CD4-positive, alpha-beta T cell (primary cell): ENCODE results near the gene COX19. TPM values are rescaled to one million over a fixed set of nuclear protein-coding genes. Genes with fewer than 3 reads are reported as not detected.
"Not testable (repeated sequence)": the region's sequence is repeated elsewhere in the genome, so short reads cannot be mapped to it uniquely, and the experiment has no call there.

Experiments
- ATAC-seq: fragments of 200-7000 bp; cut with Tn5 transposase; one replicate; pipeline ENCODE4 v1.10.0; 2022; ENCODE audit warnings: mild to moderate bottlenecking; ENCODE audit not compliant: poor library complexity
- CTCF ChIA-PET: fragments of 350-600 bp; sonication (Branson Sonifier 250); formaldehyde crosslinking; loops from one replicate; lab custom pipeline; 2021; ENCODE audit warnings: antibody characterized with exemption, inconsistent platforms; lab: Charles Lee
- POLR2A ChIA-PET: fragments of 350-600 bp; sonication (Branson Sonifier 250); formaldehyde crosslinking; loops from one replicate; lab custom pipeline; 2021; ENCODE audit warnings: antibody characterized with exemption, inconsistent platforms; lab: Charles Lee
- DNase-seq, 14 experiments: peaks; one replicate each; pipeline ENCODE4 v3.0.0-alpha.2; 2013 to 2020; ENCODE audit warnings: mixed read lengths in 2 of 14
- H3K27ac ChIP-seq, 2 donors: one replicate each; pipeline versions ENCODE4 v1.5.1 to v1.7.0; 2013; ENCODE audit warnings: low read length in 2 of 2, low read depth in 1 of 2, mild to moderate bottlenecking in 1 of 2
- H3K27me3 ChIP-seq, 2 experiments: 1 replicate in 1 of 2; 2 replicates in 1 of 2; pipeline versions ENCODE4 v1.6.1 to v1.7.0; 2013; ENCODE audit warnings: low read length in 2 of 2, control low read depth in 1 of 2, mild to moderate bottlenecking in 1 of 2, moderate library complexity in 1 of 2; ENCODE audit not compliant: insufficient read depth in 2 of 2, control insufficient read depth in 1 of 2
- H3K36me3 ChIP-seq: one replicate; pipeline ENCODE4 v1.6.1; 2013; ENCODE audit warnings: low read length, control low read depth; ENCODE audit not compliant: insufficient read depth
- H3K4me1 ChIP-seq: one replicate; pipeline ENCODE4 v1.6.1; 2013; ENCODE audit warnings: low read length, control low read depth; ENCODE audit not compliant: insufficient read depth
- H3K4me3 ChIP-seq: one replicate; pipeline ENCODE4 v1.5.1; 2013; ENCODE audit warnings: mild to moderate bottlenecking, low read length, moderate library complexity
- H3K9me3 ChIP-seq, 2 experiments: 1 replicate in 1 of 2; 2 replicates in 1 of 2; pipeline versions ENCODE4 v1.6.1 to v1.7.0; 2013; ENCODE audit warnings: low read length in 2 of 2, mild to moderate bottlenecking in 2 of 2, control low read depth in 1 of 2, moderate library complexity in 1 of 2; ENCODE audit not compliant: control insufficient read depth in 1 of 2, insufficient read depth in 1 of 2
- H3K27ac Mint-ChIP-seq: one replicate; pipeline ENCODE4 v1.8.0; 2020; ENCODE audit warnings: mixed read lengths
- H3K27me3 Mint-ChIP-seq: one replicate; pipeline ENCODE4 v1.8.0; 2021; ENCODE audit warnings: mixed read lengths
- H3K36me3 Mint-ChIP-seq: one replicate; pipeline ENCODE4 v1.8.0; 2021; ENCODE audit warnings: low read depth, mixed read lengths
- H3K4me1 Mint-ChIP-seq: one replicate; pipeline ENCODE4 v1.8.0; 2021; ENCODE audit warnings: low read depth, mixed read lengths
- H3K4me3 Mint-ChIP-seq: one replicate; pipeline ENCODE4 v1.8.0; 2020; ENCODE audit warnings: mild to moderate bottlenecking, mixed read lengths
- H3K9me3 Mint-ChIP-seq: one replicate; pipeline ENCODE4 v1.8.0; 2020; ENCODE audit warnings: mixed read lengths
- intact Hi-C, 2 experiments: fragments of 100-400 bp; cut with DNase I in 1 of 2; cut with micrococcal nuclease in 1 of 2; formaldehyde crosslinking; loops; one replicate each; pipeline versions ENCODE4 v1.15.1 to v1.9.0; 2023 to 2025; cut with DNase I, micrococcal nuclease
- total RNA-seq, 174 experiments: library from RNA in 2 of 174; stranded (reverse) in 2 of 174; gene quantifications; one replicate each; pipeline ENCODE4 v1.2.3 and lab custom pipeline; 2021 to 2026
- TF ChIP-seq, protein P1 (sequence below): fragments of 200-600 bp; IDR thresholded peaks from one replicate; pipeline ENCODE4 v1.8.0; 2022; ENCODE audit warnings: antibody characterized with exemption, mild to moderate bottlenecking

Gene COX19
- total RNA-seq, 2 experiments from 2014 or later = 47.7 to 51.8 TPM

- TF ChIP-seq, protein P1, sequence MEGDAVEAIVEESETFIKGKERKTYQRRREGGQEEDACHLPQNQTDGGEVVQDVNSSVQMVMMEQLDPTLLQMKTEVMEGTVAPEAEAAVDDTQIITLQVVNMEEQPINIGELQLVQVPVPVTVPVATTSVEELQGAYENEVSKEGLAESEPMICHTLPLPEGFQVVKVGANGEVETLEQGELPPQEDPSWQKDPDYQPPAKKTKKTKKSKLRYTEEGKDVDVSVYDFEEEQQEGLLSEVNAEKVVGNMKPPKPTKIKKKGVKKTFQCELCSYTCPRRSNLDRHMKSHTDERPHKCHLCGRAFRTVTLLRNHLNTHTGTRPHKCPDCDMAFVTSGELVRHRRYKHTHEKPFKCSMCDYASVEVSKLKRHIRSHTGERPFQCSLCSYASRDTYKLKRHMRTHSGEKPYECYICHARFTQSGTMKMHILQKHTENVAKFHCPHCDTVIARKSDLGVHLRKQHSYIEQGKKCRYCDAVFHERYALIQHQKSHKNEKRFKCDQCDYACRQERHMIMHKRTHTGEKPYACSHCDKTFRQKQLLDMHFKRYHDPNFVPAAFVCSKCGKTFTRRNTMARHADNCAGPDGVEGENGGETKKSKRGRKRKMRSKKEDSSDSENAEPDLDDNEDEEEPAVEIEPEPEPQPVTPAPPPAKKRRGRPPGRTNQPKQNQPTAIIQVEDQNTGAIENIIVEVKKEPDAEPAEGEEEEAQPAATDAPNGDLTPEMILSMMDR = no peak
- Histone ChIP-seq H3K36me3 (no peaks in the 10 kb centered on the region), H3K9me3 (peaks cover 0 to 3% of the 10 kb centered on the region in 2 experiments), H3K27ac (no peak overlapping the region), H3K4me3 (no peak overlapping the region), H3K4me1 (no peaks in the 10 kb centered on the region), H3K27me3 (no peaks in the 10 kb centered on the region)
- no peak for DNase-seq
- Mint-ChIP-seq H3K36me3 (no peaks in the 10 kb centered on the region), H3K27ac (no peak overlapping the region), H3K4me3 (no peak overlapping the region), H3K4me1 (no peaks in the 10 kb centered on the region), H3K27me3 (peaks cover 5% of the 10 kb centered on the region), H3K9me3 (no peaks in the 10 kb centered on the region)
- intact Hi-C loops = no loop called here
- POLR2A ChIA-PET = no interaction called here
- ATAC-seq = no peak
- CTCF ChIA-PET = no interaction called here
Measured at GRCh38 chr7:945147-945555, 30.2 kb downstream of the COX19 start.

GRCh38 chr7:944744-945143 is 30.6 kb downstream of the COX19 start:
- Histone ChIP-seq H3K4me3 (no peak overlapping the region), H3K27me3 (no peaks in the 10 kb centered on the region), H3K4me1 (no peaks in the 10 kb centered on the region), H3K9me3 (peaks cover 0 to 5% of the 10 kb centered on the region in 2 experiments), H3K36me3 (no peaks in the 10 kb centered on the region), H3K27ac (no peak overlapping the region)
- intact Hi-C loops = no loop called here
- ATAC-seq (no peak), DNase-seq (no peak)
- H3K4me3 Mint-ChIP-seq = no peak overlapping the region
- peaks cover 5% of the 10 kb centered on the region for H3K27me3 Mint-ChIP-seq
- H3K27ac Mint-ChIP-seq = no peak overlapping the region
- ChIA-PET CTCF (no interaction called here), POLR2A (no interaction called here)
- no peaks in the 10 kb centered on the region for H3K4me1 Mint-ChIP-seq
- no peaks in the 10 kb centered on the region for H3K9me3 Mint-ChIP-seq
- TF ChIP-seq, protein P1 = no peak
- H3K36me3 Mint-ChIP-seq = no peaks in the 10 kb centered on the region

DNA sequence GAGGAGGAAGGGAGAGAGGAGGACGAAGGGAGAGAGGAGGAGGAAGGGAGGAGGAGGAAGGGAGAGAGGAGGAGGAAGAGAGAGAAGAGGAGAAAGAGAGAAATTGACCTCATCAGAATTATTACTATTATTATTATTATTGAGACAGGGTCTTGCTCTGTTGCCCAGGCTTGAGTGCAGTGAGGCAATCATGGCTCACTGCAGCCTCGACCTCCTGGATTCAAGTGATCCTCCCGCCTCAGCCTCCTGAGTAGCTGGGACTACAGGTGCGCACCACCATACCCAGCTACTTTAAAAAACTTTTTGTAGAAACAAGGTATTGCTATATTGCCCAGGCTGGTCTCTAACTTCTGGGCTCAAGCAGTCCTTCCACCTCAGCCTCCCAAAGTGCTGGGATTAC is 31.6 kb downstream of the COX19 start:
- H3K36me3 ChIP-seq, DNase-seq, H3K9me3 ChIP-seq, H3K4me3 ChIP-seq, H3K9me3 Mint-ChIP-seq, H3K36me3 Mint-ChIP-seq, H3K4me1 Mint-ChIP-seq, H3K4me1 ChIP-seq, H3K27ac ChIP-seq, CTCF ChIA-PET, H3K27me3 ChIP-seq, H3K27ac Mint-ChIP-seq, intact Hi-C loops, H3K4me3 Mint-ChIP-seq, ATAC-seq, H3K27me3 Mint-ChIP-seq: not testable (repeated sequence)
- POLR2A ChIA-PET = interaction anchor here (1.0 kb wide), 1 partner anchor 20 kb away, joined by 3 read pairs; no protein-coding TSS in a partner anchor
